K562 (cell line): ENCODE measurements around the gene LAMB4. TPM values are rescaled to one million over a fixed set of nuclear protein-coding genes. Genes with fewer than 3 reads are reported as not detected.

Experiments used
- ATAC-seq: fragments of 200-7000 bp; cut with Tn5 transposase; 3 replicates; pipeline ENCODE4 v1.9.1; 2020; ENCODE audit warnings: moderate library complexity
- BruUV-seq: library from RNA; stranded (reverse); fragments of 400-500 nt; replicated peaks from 2 replicates; lab custom pipeline; 2021; lab: Mats Ljungman, UMichigan
- CTCF ChIA-PET: fragments of 300-600 bp; formaldehyde crosslinking; extraction: SDS; loops from one replicate; lab custom pipeline; 2021; ENCODE audit warnings: low intra/inter-chr PET ratio; lab: Yijun Ruan, JAX
- POLR2A ChIA-PET: fragments of 300-600, 350-650 bp; sonication (Branson Sonifier 250); formaldehyde crosslinking; extraction: SDS; loops from one replicate; lab custom pipeline; 2021; ENCODE audit warnings: antibody characterized with exemption, inconsistent platforms; lab: Yijun Ruan, JAX
- DNase-seq, 4 experiments: peaks; one replicate each; pipeline versions ENCODE4 v3.0.0 to v3.0.0-alpha.2; 2011 to 2018; ENCODE audit warnings: low spot score in 3 of 4, mixed read lengths in 3 of 4; ENCODE audit errors: extremely low read depth in 1 of 4
- FAIRE-seq: peaks from 2 replicates; lab custom pipeline; 2011; peaks lifted over from hg19 to GRCh38; lab: Jason Lieb, UNC
- H2AFZ ChIP-seq: 2 replicates; pipeline ENCODE4 v1.6.0; 2011; ENCODE audit warnings: low read depth, low read length, control low read depth, inconsistent platforms
- H3K27ac ChIP-seq: fragments of 200-600 bp; 3 replicates; pipeline ENCODE4 v1.8.0; 2011; ENCODE audit warnings: low read depth, mild to moderate bottlenecking, control low read depth, inconsistent platforms, low read length, moderate library complexity, mixed read lengths; ENCODE audit errors: extremely low read depth
- H3K27me3 ChIP-seq, 2 experiments: fragments of 300-600 bp in 1 of 2; 2 replicates in 1 of 2; 3 replicates in 1 of 2; pipeline versions ENCODE4 v1.6.0 to v1.8.0; 2011; ENCODE audit warnings: inconsistent platforms in 2 of 2, low read length in 2 of 2, mild to moderate bottlenecking in 1 of 2, mixed read lengths in 1 of 2, moderate library complexity in 1 of 2; ENCODE audit not compliant: control insufficient read depth in 2 of 2, insufficient read depth in 2 of 2
- H3K36me3 ChIP-seq: fragments of 300-600 bp; 3 replicates; pipeline ENCODE4 v1.8.0; 2011; ENCODE audit warnings: mild to moderate bottlenecking, low read length, inconsistent platforms; ENCODE audit not compliant: control insufficient read depth, insufficient read depth
- H3K4me1 ChIP-seq, 2 experiments: fragments of 200-600 bp in 1 of 2; replicated peaks in 1 of 2; 2 replicates in 1 of 2; 3 replicates in 1 of 2; pipeline versions ENCODE4 v1.5.1 to v1.8.0; 2011; ENCODE audit warnings: inconsistent platforms in 2 of 2, low read length in 2 of 2, mild to moderate bottlenecking in 1 of 2, mixed read lengths in 1 of 2, moderate library complexity in 1 of 2; ENCODE audit not compliant: control insufficient read depth in 2 of 2, insufficient read depth in 2 of 2
- H3K4me2 ChIP-seq: 2 replicates; pipeline ENCODE4 v1.6.1; 2011; ENCODE audit warnings: low read length, control low read depth, inconsistent platforms, mixed read lengths; ENCODE audit not compliant: insufficient read depth
- H3K4me3 ChIP-seq: fragments of 200-600 bp; sonication (generic), shearing (Covaris generic); 2 replicates; pipeline ENCODE4 v1.5.1; 2016; ENCODE audit warnings: control low read depth, inconsistent platforms
- H3K79me2 ChIP-seq: fragments of 200-600 bp; 3 replicates; pipeline ENCODE4 v1.8.0; 2011; ENCODE audit warnings: low read length, inconsistent platforms; ENCODE audit not compliant: control insufficient read depth, insufficient read depth
- H3K9ac ChIP-seq, 2 experiments: 2 replicates each; pipeline versions ENCODE4 v1.6.0 to v1.6.1; 2011; ENCODE audit warnings: low read depth in 2 of 2, low read length in 2 of 2, control low read depth in 1 of 2, inconsistent platforms in 1 of 2, mild to moderate bottlenecking in 1 of 2, mixed read lengths in 1 of 2; ENCODE audit not compliant: insufficient read depth in 1 of 2
- H3K9me1 ChIP-seq: one replicate; pipeline ENCODE4 v1.6.0; 2011; ENCODE audit warnings: inconsistent platforms, mild to moderate bottlenecking, low read length, moderate library complexity; ENCODE audit not compliant: control insufficient read depth, insufficient read depth
- H3K9me3 ChIP-seq: replicated peaks from 2 replicates; pipeline ENCODE4 v1.5.1; 2011; ENCODE audit warnings: low read depth, low read length, inconsistent platforms; ENCODE audit not compliant: control insufficient read depth, insufficient read depth
- H4K20me1 ChIP-seq: replicated peaks from 2 replicates; pipeline ENCODE4 v1.6.1; 2011; ENCODE audit warnings: low read length, inconsistent platforms, mixed read lengths; ENCODE audit not compliant: control insufficient read depth, insufficient read depth
- C11orf30 ChIP-seq: fragments of 450-650 bp; IDR thresholded peaks from 2 replicates; pipeline ENCODE4 v1.6.1; 2016; ENCODE audit warnings: low read depth, mild to moderate bottlenecking
- CBX1 ChIP-seq: sonication (generic); IDR thresholded peaks from 2 replicates; pipeline ENCODE4 v1.6.1; 2016; ENCODE audit warnings: antibody characterized with exemption, low read depth, mild to moderate bottlenecking
- FOXK2 ChIP-seq, 2 experiments: fragments of 450-650 bp; IDR thresholded peaks in 1 of 2; conservative IDR thresholded peaks in 1 of 2; 2 replicates each; pipeline ENCODE4 v1.6.1; 2016; ENCODE audit warnings: low read depth in 2 of 2, mild to moderate bottlenecking in 1 of 2
- NCOR1 ChIP-seq: fragments of 450-650 bp; IDR thresholded peaks from 2 replicates; pipeline ENCODE4 v1.6.1; 2016; ENCODE audit warnings: mild to moderate bottlenecking, moderate library complexity
- RB1 ChIP-seq: fragments of 450-650 bp; IDR thresholded peaks from 2 replicates; pipeline ENCODE4 v1.6.1; 2017; ENCODE audit warnings: low read depth, mild to moderate bottlenecking
- RREB1 ChIP-seq: fragments of 250-450 bp; sonication (Bioruptor Pico); IDR thresholded peaks from 2 replicates; pipeline ENCODE4 v1.4.0; 2020
- YY1 ChIP-seq, 3 experiments: IDR thresholded peaks; 2 replicates each; pipeline ENCODE4 v1.6.1; 2011; ENCODE audit warnings: low read length in 2 of 3, mild to moderate bottlenecking in 2 of 3, moderate library complexity in 2 of 3, borderline replicate concordance in 1 of 3, control low read depth in 1 of 3, low read depth in 1 of 3; ENCODE audit not compliant: insufficient read depth in 3 of 3, insufficient replicate concordance in 2 of 3, control insufficient read depth in 1 of 3, insufficient read length in 1 of 3; ENCODE audit errors: extremely low read depth in 1 of 3
- ZFP36 ChIP-seq: fragments of 150-350 bp; IDR thresholded peaks from 2 replicates; pipeline ENCODE4 v1.6.1; 2018; ENCODE audit warnings: low read length, low read depth; ENCODE audit not compliant: partially characterized antibody
- WGBS: fragments of 100-300 bp; shearing (Covaris generic); methylation state at CpG from one replicate; pipeline ENCODE4 v1.1.6; 2016; ENCODE audit warnings: low coverage, mixed read lengths; ENCODE audit not compliant: insufficient coverage; ENCODE audit errors: missing lambda C conversion rate; 5-methylcytosine and 5-hydroxymethylcytosine counted together
- in situ Hi-C: fragments of 300-500 bp; cut with MboI; formaldehyde crosslinking; loops from 4 replicates; pipeline ENCODE4 v1.15.0; 2018; ENCODE audit warnings: inconsistent platforms, mixed read lengths
- intact Hi-C: fragments of 100-400 bp; cut with micrococcal nuclease; formaldehyde crosslinking; loops from 2 replicates; pipeline ENCODE4 v1.14.2; 2022
- polyA plus RNA-seq, 8 experiments: library from polyadenylated mRNA; depleted of rRNA in 4 of 8; stranded (reverse) in 5 of 8; unstranded in 3 of 8; fragments of >200 nt; fragmentation: Nextera tagmentation in 2 of 8; fragmentation: Illumina TruSeq in 1 of 8; extraction: Ambion mirVana in 2 of 8; extraction: Trizol in 1 of 8; gene quantifications; 2 replicates each; pipeline versions ENCODE4 v1.2.1 to v1.2.3, GENCODE V29; 2011 to 2014; ENCODE audit warnings: inconsistent platforms in 1 of 8, missing spikeins in 1 of 8
- total RNA-seq, 7 experiments: library from RNA; depleted of rRNA in 6 of 7; stranded (reverse); fragments of >200 nt in 6 of 7; fragmentation: Illumina TruSeq in 2 of 7; extraction: Trizol in 2 of 7; gene quantifications; 2 replicates each; pipeline versions ENCODE4 v1.2.1 to v1.2.3, GENCODE V29; 2011 to 2021; ENCODE audit warnings: low replicate concordance in 1 of 7
- TF ChIP-seq, protein P1 (sequence below): sonication (generic); formaldehyde crosslinking; IDR thresholded peaks from 2 replicates; pipeline ENCODE4 v1.8.0; 2022; ENCODE audit warnings: mild to moderate bottlenecking, missing genetic modification reagents
- TF ChIP-seq, protein P2 (sequence below): fragments of 250-450 bp; sonication (Bioruptor Pico); IDR thresholded peaks from 2 replicates; pipeline ENCODE4 v1.8.0; 2021; ENCODE audit warnings: borderline replicate concordance, mild to moderate bottlenecking, moderate library complexity; ENCODE audit not compliant: poor library complexity, severe bottlenecking

The LAMB4 gene
- total and polyA plus RNA-seq, 9 of the 15 experiments (the other 6 are each of a cell fraction or from before 2014, with no cell fraction given), result 0.06 to 0.13 (median 0.07) TPM; not detected in 6

GRCh38 chr7:108090791-108091460, 39.2 kb downstream of the LAMB4 start:
- Histone ChIP-seq H3K9me1 (no peaks in the 10 kb centered on the region), H3K79me2 (no peaks in the 10 kb centered on the region), H3K36me3 (no peaks in the 10 kb centered on the region), H3K4me2 (peak overlapping the region; percentile 5; the same call in 1 of the 2 replicates), H2AFZ (peak overlapping the region; percentile 66; the same call in 1 of the 2 replicates), H3K9ac (no peak overlapping the region), H3K4me3 (no peak overlapping the region), H3K9me3 (no peaks in the 10 kb centered on the region), H3K27ac (no peak overlapping the region; the same call in 2 of the 3 replicates), H3K4me1 (peaks cover 33 to 57% of the 10 kb centered on the region in 2 experiments), H4K20me1 (no peaks in the 10 kb centered on the region), H3K27me3 (no peaks in the 10 kb centered on the region)
- 17% methylated on average over 7 of the region's 7 CpGs for WGBS
- POLR2A ChIA-PET, result interaction anchor here (1.0 kb wide), 1 partner anchor 9 kb away, joined by 3 read pairs; no protein-coding TSS in a partner anchor
- FAIRE-seq (no peak), ATAC-seq (no peak), DNase-seq (peak; percentile 55 to 71 (median 61))
- in situ Hi-C loops (no loop called here), intact Hi-C loops (no loop called here)
- CTCF ChIA-PET, result no interaction called here
- no TSS peak for BruUV-seq
- TF ChIP-seq CBX1 (no peak), RB1 (no peak), YY1 (IDR thresholded peaks at IDR 0.05; ENCODE audit: borderline replicate concordance in 1 of 3, control insufficient read depth in 1 of 3, extremely low read depth in 1 of 3, insufficient read depth in 3 of 3, insufficient read length in 1 of 3, insufficient replicate concordance in 2 of 3, low read depth in 1 of 3, low read length in 2 of 3) (no peak), ZFP36 (no peak), NCOR1 (peak; percentile 66), FOXK2 (conservative IDR thresholded peaks at IDR 0.05 in 1 of 2, IDR thresholded peaks at IDR 0.05 in 1 of 2; ENCODE audit: low read depth in 2 of 2) (peak in 1 of 2 experiments; percentile 57; a peak in 1 of 4 replicates), C11orf30 (no peak), RREB1 (no peak)
- TF ChIP-seq, protein P1, sequence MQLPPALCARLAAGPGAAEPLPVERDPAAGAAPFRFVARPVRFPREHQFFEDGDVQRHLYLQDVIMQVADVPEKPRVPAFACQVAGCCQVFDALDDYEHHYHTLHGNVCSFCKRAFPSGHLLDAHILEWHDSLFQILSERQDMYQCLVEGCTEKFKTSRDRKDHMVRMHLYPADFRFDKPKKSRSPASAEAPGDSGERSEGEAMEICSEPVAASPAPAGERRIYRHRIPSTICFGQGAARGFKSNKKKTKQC (CRISPR knock-in tag), result no peak
- TF ChIP-seq, protein P2, sequence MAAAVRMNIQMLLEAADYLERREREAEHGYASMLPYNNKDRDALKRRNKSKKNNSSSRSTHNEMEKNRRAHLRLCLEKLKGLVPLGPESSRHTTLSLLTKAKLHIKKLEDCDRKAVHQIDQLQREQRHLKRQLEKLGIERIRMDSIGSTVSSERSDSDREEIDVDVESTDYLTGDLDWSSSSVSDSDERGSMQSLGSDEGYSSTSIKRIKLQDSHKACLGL, result no peak
